ENCODE results near the gene CYTH4. TPM values are rescaled to one million over a fixed set of nuclear protein-coding genes. Genes with fewer than 3 reads are reported as not detected.

CYTH4 gene
- total and polyA plus RNA-seq, 2 donors (not counting 3 experiments of a cell fraction or from before 2014, with no cell fraction given): 0.06 TPM; not detected in 1

DNA sequence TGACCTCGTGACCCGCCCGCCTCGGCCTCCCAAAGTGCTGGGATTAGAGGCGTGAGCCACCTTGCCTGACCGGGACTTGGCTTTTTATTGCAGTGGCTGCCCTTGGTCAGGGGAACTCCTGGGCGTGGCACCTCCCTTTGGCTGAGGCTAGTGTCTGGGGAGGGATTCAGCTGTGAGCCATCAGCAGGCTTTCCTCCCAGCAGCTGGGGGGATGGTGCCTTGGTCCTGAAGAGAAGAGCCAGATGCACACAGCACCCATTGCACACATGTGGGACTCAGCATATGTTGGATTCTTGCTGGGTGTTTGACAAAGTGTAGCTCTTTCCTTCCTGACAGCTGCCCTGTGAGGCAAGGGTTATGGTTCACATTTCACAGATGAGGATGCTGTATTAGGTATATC lies 8.4 kb downstream of the CYTH4 start:
- H3K4me3 ChIP-seq (replicated peaks in 1 of 3; ENCODE audit: insufficient read depth in 1 of 3, low read depth in 1 of 3, low read length in 3 of 3): no peak overlapping the region
- no peak overlapping the region for H3K9ac ChIP-seq (replicated peaks; ENCODE audit: extremely low read depth, insufficient read depth, low read length)
- no peaks in the 10 kb centered on the region for H3K79me2 ChIP-seq (ENCODE audit: control insufficient read depth, insufficient read depth, low read length)
- CTCF ChIA-PET: interaction anchor here (1.1 kb wide), 1 partner anchor 23 kb away, joined by 4 read pairs; no protein-coding TSS in a partner anchor
- no peak for DNase-seq (ENCODE audit: low read depth, low spot score)
- H3K4me1 ChIP-seq (ENCODE audit: control insufficient read depth, extremely low read depth, insufficient read depth, low read length): no peaks in the 10 kb centered on the region
- H3K36me3 ChIP-seq (ENCODE audit: control insufficient read depth in 2 of 2, extremely low read depth in 1 of 2, insufficient read depth in 2 of 2, low read length in 2 of 2): no peaks in the 10 kb centered on the region
- H3K4me2 ChIP-seq (ENCODE audit: insufficient read depth, low read length): no peak overlapping the region
- H3K27me3 ChIP-seq (ENCODE audit: control insufficient read depth in 2 of 2, insufficient read depth in 2 of 2, low read length in 2 of 2): peaks cover 2 to 4% of the 10 kb centered on the region in 2 experiments
- H3K27ac ChIP-seq (ENCODE audit: insufficient read depth, low read depth, low read length): no peak overlapping the region
- H2AFZ ChIP-seq (ENCODE audit: low read depth, low read length): no peak overlapping the region
- H3K9me1 ChIP-seq (replicated peaks; ENCODE audit: control insufficient read depth, extremely low read depth, insufficient read depth, low read length): no peaks in the 10 kb centered on the region
- dilution Hi-C loops (cut with MboI; ENCODE audit: extremely low pct_ligation_motif_present, low sequenced_read_pairs): no loop called here
- H4K20me1 ChIP-seq (replicated peaks; ENCODE audit: control insufficient read depth, extremely low read depth, insufficient read depth, low read length): no peaks in the 10 kb centered on the region
- no peaks in the 10 kb centered on the region for H3K9me3 ChIP-seq (replicated peaks; ENCODE audit: control insufficient read depth, insufficient read depth, low read length)
- no TSS peak for BruUV-seq (replicated peaks)
- FAIRE-seq: no peak
- TF ChIP-seq MYC (IDR thresholded peaks at IDR 0.05; ENCODE audit: low read depth, low read length): no peak
- TF ChIP-seq MAX (IDR thresholded peaks at IDR 0.05; ENCODE audit: insufficient read depth, insufficient read length): no peak
- no peak for TF ChIP-seq FOS (IDR thresholded peaks at IDR 0.05; ENCODE audit: borderline replicate concordance, insufficient read depth, low read length)
- no peak for TF ChIP-seq POLR2A (IDR thresholded peaks at IDR 0.05; ENCODE audit: low read depth, low read length)
- TF ChIP-seq CTCF (IDR thresholded peaks at IDR 0.05; ENCODE audit: extremely low read depth in 1 of 2, insufficient read depth in 1 of 2, low read depth in 1 of 2, low read length in 2 of 2): no peak
- no peak for TF ChIP-seq GATA2 (IDR thresholded peaks at IDR 0.05; ENCODE audit: insufficient read depth, insufficient read length, low read depth, low read length)
- no peak for TF ChIP-seq JUN (IDR thresholded peaks at IDR 0.05; ENCODE audit: borderline replicate concordance, insufficient read depth, insufficient read length, low read depth)
- no peak for TF ChIP-seq POLR2AphosphoS5 (IDR thresholded peaks at IDR 0.05; ENCODE audit: insufficient read depth, low read depth, low read length)
- TF ChIP-seq EZH2 (IDR thresholded peaks at IDR 0.05; ENCODE audit: borderline replicate concordance, low read depth, low read length, severe bottlenecking): no peak
- POLR2A ChIA-PET: no interaction called here
- intact Hi-C loops (cut with micrococcal nuclease): no loop called here

Measured in endothelial cell of umbilical vein (primary cell).